Type B pancreatic cell (in vitro differentiated cells): ENCODE results near the gene PPP1R3E. TPM values are rescaled to one million over a fixed set of nuclear protein-coding genes. Genes with fewer than 3 reads are reported as not detected.
"Not testable (repeated sequence)": the region's sequence is repeated elsewhere in the genome, so short reads cannot be mapped to it uniquely, and the experiment has no call there.

Experiments used
- DNase-seq: peaks from one replicate; pipeline ENCODE4 v3.0.0; 2021; ENCODE audit warnings: mixed read lengths; ENCODE audit not compliant: unreplicated experiment; ENCODE audit errors: extremely low spot score
- H3K27ac Mint-ChIP-seq: 2 replicates; pipeline ENCODE4 v1.8.0; 2021; ENCODE audit warnings: mild to moderate bottlenecking, mixed read lengths
- H3K27me3 Mint-ChIP-seq: 2 replicates; pipeline ENCODE4 v1.8.0; 2021; ENCODE audit warnings: mixed read lengths
- H3K36me3 Mint-ChIP-seq: 2 replicates; pipeline ENCODE4 v1.8.0; 2021; ENCODE audit warnings: mixed read lengths
- H3K4me1 Mint-ChIP-seq: one replicate; pipeline ENCODE4 v1.8.0; 2021; ENCODE audit warnings: mixed read lengths; ENCODE audit not compliant: unreplicated experiment
- H3K4me3 Mint-ChIP-seq: 2 replicates; pipeline ENCODE4 v1.8.0; 2021; ENCODE audit warnings: mild to moderate bottlenecking, mixed read lengths
- H3K9me3 Mint-ChIP-seq: 2 replicates; pipeline ENCODE4 v1.8.0; 2021; ENCODE audit warnings: mixed read lengths
- CTCF ChIP-seq: fragments of 200-600 bp; sonication (generic); conservative IDR thresholded peaks from 2 replicates; pipeline ENCODE4 v1.5.0; 2021; ENCODE audit warnings: antibody characterized with exemption, mild to moderate bottlenecking
- total RNA-seq: library from RNA; stranded (reverse); gene quantifications from 2 replicates; pipeline ENCODE4 v1.2.1, GENCODE V29; 2021; ENCODE audit warnings: low replicate concordance

The PPP1R3E gene
- total RNA-seq, 1 donor from 2014 or later: 16.7 TPM

- Mint-ChIP-seq H3K36me3 (no peaks in the 10 kb centered on the region), H3K27me3 (peaks cover 10% of the 10 kb centered on the region), H3K27ac (no peak overlapping the region), H3K9me3 (no peaks in the 10 kb centered on the region), H3K4me1 (no peaks in the 10 kb centered on the region), H3K4me3 (no peak overlapping the region)
- TF ChIP-seq CTCF: no peak
- no peak for DNase-seq
Measured at GRCh38 chr14:23335623-23336022, 33.0 kb upstream of the PPP1R3E start.

GRCh38 chr14:23327947-23328744 lies 25.5 kb upstream of the PPP1R3E start:
- Mint-ChIP-seq H3K27me3 (no peaks in the 10 kb centered on the region), H3K36me3 (peaks cover 8% of the 10 kb centered on the region), H3K4me1 (peaks cover 9% of the 10 kb centered on the region), H3K27ac (no peak overlapping the region), H3K9me3 (no peaks in the 10 kb centered on the region), H3K4me3 (no peak overlapping the region)
- peak; percentile 69 for DNase-seq
- peak; percentile 95 for TF ChIP-seq CTCF

GRCh38 chr14:23326491-23327332 lies 24.1 kb upstream of the PPP1R3E start:
- no peak for TF ChIP-seq CTCF
- peak; percentile 43 for DNase-seq
- Mint-ChIP-seq H3K9me3 (no peaks in the 10 kb centered on the region), H3K4me3 (no peak overlapping the region), H3K27ac (peak overlapping the region; percentile 5), H3K4me1 (peaks cover 16% of the 10 kb centered on the region), H3K36me3 (peaks cover 21% of the 10 kb centered on the region), H3K27me3 (no peaks in the 10 kb centered on the region)

GRCh38 chr14:23325746-23326145 lies 23.1 kb upstream of the PPP1R3E start:
- DNase-seq, H3K4me3 Mint-ChIP-seq, H3K27me3 Mint-ChIP-seq, H3K9me3 Mint-ChIP-seq: not testable (repeated sequence)
- Mint-ChIP-seq H3K27ac (peak overlapping the region; percentile 5), H3K4me1 (peaks cover 16% of the 10 kb centered on the region), H3K36me3 (peaks cover 21% of the 10 kb centered on the region)

GRCh38 chr14:23324993-23325392 lies 22.3 kb upstream of the PPP1R3E start:
- peak; percentile 47 for DNase-seq
- Mint-ChIP-seq H3K4me3 (peak overlapping the region; percentile 39), H3K36me3 (peaks cover 28% of the 10 kb centered on the region), H3K27me3 (no peaks in the 10 kb centered on the region), H3K27ac (no peak overlapping the region), H3K4me1 (peaks cover 16% of the 10 kb centered on the region), H3K9me3 (no peaks in the 10 kb centered on the region)
- TF ChIP-seq CTCF: no peak

GRCh38 chr14:23324455-23324846 lies 21.8 kb upstream of the PPP1R3E start:
- Mint-ChIP-seq H3K4me1 (peaks cover 16% of the 10 kb centered on the region), H3K27ac (no peak overlapping the region), H3K9me3 (no peaks in the 10 kb centered on the region), H3K36me3 (peaks cover 34% of the 10 kb centered on the region), H3K27me3 (no peaks in the 10 kb centered on the region), H3K4me3 (peak overlapping the region; percentile 34)
- no peak for TF ChIP-seq CTCF
- DNase-seq: no peak
